Natural killer cell (primary cell): ENCODE data around the gene SLC4A9. TPM values are rescaled to one million over a fixed set of nuclear protein-coding genes. Genes with fewer than 3 reads are reported as not detected.

Experiments used
- ATAC-seq, 3 donors: fragments of 150-1000 bp in 2 of 3; fragments of 200-7000 bp in 1 of 3; cut with Tn5 transposase; 1 replicate in 1 of 3; 2 replicates in 2 of 3; pipeline ENCODE4 v1.10.0; 2021; ENCODE audit warnings: mild to moderate bottlenecking in 2 of 3, moderate library complexity in 2 of 3
- DNase-seq, 2 donors: peaks; one replicate each; pipeline versions ENCODE4 v3.0.0 to v3.0.0-alpha.2; 2013 to 2021; ENCODE audit warnings: mixed read lengths in 1 of 2
- H3K27ac ChIP-seq: one replicate; pipeline ENCODE4 v1.5.1; 2013; ENCODE audit warnings: mild to moderate bottlenecking, low read length
- H3K27me3 ChIP-seq: one replicate; pipeline ENCODE4 v1.6.1; 2013; ENCODE audit warnings: low read length; ENCODE audit not compliant: control insufficient read depth, insufficient read depth
- H3K36me3 ChIP-seq: one replicate; pipeline ENCODE4 v1.6.1; 2013; ENCODE audit warnings: low read length; ENCODE audit not compliant: control insufficient read depth, insufficient read depth
- H3K4me1 ChIP-seq: one replicate; pipeline ENCODE4 v1.6.1; 2013; ENCODE audit warnings: low read length; ENCODE audit not compliant: control insufficient read depth, insufficient read depth
- H3K4me3 ChIP-seq: one replicate; pipeline ENCODE4 v1.5.1; 2013; ENCODE audit warnings: low read length
- H3K9me3 ChIP-seq: one replicate; pipeline ENCODE4 v1.6.1; 2013; ENCODE audit warnings: low read length; ENCODE audit not compliant: control insufficient read depth, insufficient read depth
- H3K27ac Mint-ChIP-seq, 2 donors: one replicate each; pipeline ENCODE4 v1.8.0; 2022; ENCODE audit warnings: mild to moderate bottlenecking in 2 of 2, mixed read lengths in 2 of 2, moderate library complexity in 1 of 2
- H3K27me3 Mint-ChIP-seq, 2 donors: one replicate each; pipeline ENCODE4 v1.8.0; 2022; ENCODE audit warnings: low read depth in 2 of 2, mixed read lengths in 2 of 2
- H3K36me3 Mint-ChIP-seq: one replicate; pipeline ENCODE4 v1.8.0; 2022; ENCODE audit warnings: mixed read lengths
- H3K4me1 Mint-ChIP-seq, 2 donors: one replicate each; pipeline ENCODE4 v1.8.0; 2022; ENCODE audit warnings: mixed read lengths in 2 of 2
- H3K4me3 Mint-ChIP-seq: one replicate; pipeline ENCODE4 v1.8.0; 2022; ENCODE audit warnings: mild to moderate bottlenecking, moderate library complexity, mixed read lengths
- H3K9me3 Mint-ChIP-seq, 2 donors: one replicate each; pipeline ENCODE4 v1.8.0; 2022; ENCODE audit warnings: mixed read lengths in 2 of 2
- CTCF ChIP-seq: fragments of 200-600 bp; IDR thresholded peaks from one replicate; pipeline ENCODE4 v1.8.0; 2022; ENCODE audit warnings: antibody characterized with exemption
- WGBS: methylation state at CpG from one replicate; pipeline ENCODE4 v1.1.7; 2013; ENCODE audit warnings: missing lambda C conversion rate; ENCODE audit not compliant: insufficient coverage; 5-methylcytosine and 5-hydroxymethylcytosine counted together
- intact Hi-C: fragments of 100-400 bp; cut with micrococcal nuclease; formaldehyde crosslinking; loops from one replicate; pipeline ENCODE4 v1.14.2; 2022
- total RNA-seq, 4 donors: library from RNA; stranded (reverse); fragments of 120-200 nt in 1 of 4; gene quantifications; one replicate each; pipeline versions ENCODE4 v1.2.3 to v1.2.4, GENCODE V29; 2013 to 2022

Gene SLC4A9
- total RNA-seq, 3 donors from 2014 or later (not counting 1 experiment from before 2014, with no cell fraction given), result not detected

DNA sequence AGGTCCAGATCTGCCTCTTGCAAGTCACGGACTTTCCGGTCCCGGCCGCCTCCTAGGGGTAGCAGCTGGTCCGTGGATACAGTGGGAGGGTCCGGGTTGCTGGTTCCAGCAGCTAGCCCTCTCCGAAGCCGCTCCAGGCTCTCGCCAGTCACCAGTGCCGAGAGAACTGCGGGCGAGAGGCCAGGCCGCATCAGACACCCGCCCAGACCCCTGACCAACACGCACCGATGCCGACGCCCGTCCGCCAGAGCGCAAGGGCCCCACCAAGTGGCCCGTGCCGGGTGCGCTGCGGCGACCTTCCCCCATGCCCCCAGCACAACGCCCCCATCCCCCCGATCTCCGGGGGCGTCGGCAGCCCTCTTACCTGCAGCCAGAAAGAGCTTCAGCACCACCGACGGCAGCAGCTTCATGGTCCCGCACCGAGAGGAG is 14.1 kb upstream of the SLC4A9 start:
- intact Hi-C loops, result no loop called here
- ATAC-seq, result peak in 2 of 3 donors; percentile 16 to 43

DNA sequence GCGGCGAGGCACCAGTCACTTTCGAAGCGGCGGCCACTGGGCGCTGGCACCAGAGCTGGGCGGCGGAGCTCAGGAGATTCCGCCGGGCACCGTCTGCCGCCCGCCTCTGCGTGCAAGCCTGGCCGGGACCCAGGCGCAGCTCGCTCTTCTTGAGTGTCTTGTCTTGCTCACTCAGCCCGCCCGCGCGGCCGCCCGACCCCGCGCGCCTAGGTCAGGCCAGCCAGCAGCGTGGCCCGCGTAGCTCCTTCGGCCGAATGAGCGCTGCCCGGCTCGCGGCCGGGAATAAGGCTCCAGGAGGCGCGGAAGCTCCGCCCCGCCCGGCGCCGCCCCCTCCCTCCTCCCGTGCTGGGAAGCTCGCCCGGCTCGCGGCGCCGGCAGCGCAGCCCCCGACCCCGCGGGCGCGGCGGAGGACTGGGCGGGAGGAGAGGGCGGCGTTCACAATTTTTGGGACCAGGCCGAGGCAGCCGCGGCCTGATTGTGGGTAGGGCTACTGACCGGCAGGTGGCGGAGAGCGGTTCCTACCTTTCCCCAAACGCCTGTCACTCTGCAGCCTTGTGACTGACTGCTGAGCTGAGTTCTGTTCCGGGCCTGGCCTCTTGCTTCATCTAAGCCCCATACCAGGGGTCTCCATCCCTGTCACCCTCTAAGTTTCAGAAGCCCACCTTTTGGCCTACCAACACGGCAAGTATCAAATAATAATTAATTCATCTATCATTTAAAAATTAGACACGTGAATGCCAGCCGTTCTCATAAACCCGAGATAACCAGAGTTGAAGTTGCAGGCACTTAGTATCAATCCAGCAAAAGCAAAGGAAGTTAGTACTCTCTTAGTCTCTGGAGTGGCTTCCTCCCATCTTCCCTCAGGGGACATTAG is 13.4 kb upstream of the SLC4A9 start, which contains the start of gene HBEGF:
TSS of gene HBEGF (minus strand) at position 256 of the 874 bp plus-strand sequence. CDS start 275 bp downstream, outside the sequence.
- H3K4me1 ChIP-seq, result peaks cover 41% of the 10 kb centered on the region
- H3K36me3 ChIP-seq, result no peaks in the 10 kb centered on the region
- no peaks in the 10 kb centered on the region for H3K27me3 ChIP-seq
- 1% methylated on average over 71 of the region's 72 CpGs for WGBS
- H3K4me3 ChIP-seq, result peak within 1 kb of the TSS; percentile 23
- TF ChIP-seq CTCF, result peak; percentile 39
- Mint-ChIP-seq H3K36me3 (no peaks in the 10 kb centered on the region), H3K9me3 (no peaks in the 10 kb centered on the region), H3K4me1 (peaks cover 22 to 37% of the 10 kb centered on the region in 2 donors), H3K27ac (peak within 1 kb of the TSS in 1 of 2 donors; percentile 36), H3K4me3 (peak within 1 kb of the TSS; percentile 87), H3K27me3 (peaks cover 13 to 23% of the 10 kb centered on the region in 2 donors)
- DNase-seq (peak; percentile 30 to 64), ATAC-seq (peak; percentile 71 to 73 (median 73))
- H3K9me3 ChIP-seq, result no peaks in the 10 kb centered on the region
- intact Hi-C loops, result no loop called here
- no peak within 1 kb of the TSS for H3K27ac ChIP-seq

More for the DNA sequence above, 14.1 kb upstream of the SLC4A9 start:
- H3K4me3 ChIP-seq, result peak overlapping the region; percentile 23
- 20% methylated on average over 35 of the region's 35 CpGs for WGBS
- H3K4me1 Mint-ChIP-seq, result peaks cover 19 to 35% of the 10 kb centered on the region in 2 donors
- peaks cover 13 to 23% of the 10 kb centered on the region in 2 donors for H3K27me3 Mint-ChIP-seq
- H3K36me3 ChIP-seq, result no peaks in the 10 kb centered on the region
- no peak for DNase-seq
- H3K9me3 ChIP-seq, result no peaks in the 10 kb centered on the region
- H3K27ac ChIP-seq, result no peak overlapping the region
- H3K4me1 ChIP-seq, result peaks cover 43% of the 10 kb centered on the region
- H3K9me3 Mint-ChIP-seq, result no peaks in the 10 kb centered on the region
- no peaks in the 10 kb centered on the region for H3K36me3 Mint-ChIP-seq
- H3K27ac Mint-ChIP-seq, result peak overlapping the region in 1 of 2 donors; percentile 36
- no peaks in the 10 kb centered on the region for H3K27me3 ChIP-seq
- TF ChIP-seq CTCF, result no peak
- H3K4me3 Mint-ChIP-seq, result peak overlapping the region; percentile 87

- H3K4me1 ChIP-seq, result peaks cover 33% of the 10 kb centered on the region
- DNase-seq (no peak), ATAC-seq (no peak)
- 92% methylated on average over 2 of the region's 2 CpGs for WGBS
- H3K4me3 ChIP-seq, result no peak overlapping the region
- Mint-ChIP-seq H3K27me3 (peaks cover 13 to 23% of the 10 kb centered on the region in 2 donors), H3K4me1 (peaks cover 18 to 33% of the 10 kb centered on the region in 2 donors), H3K9me3 (no peaks in the 10 kb centered on the region), H3K27ac (no peak overlapping the region), H3K4me3 (peak overlapping the region; percentile 82), H3K36me3 (no peaks in the 10 kb centered on the region)
- no peak overlapping the region for H3K27ac ChIP-seq
- intact Hi-C loops, result no loop called here
- H3K36me3 ChIP-seq, result no peaks in the 10 kb centered on the region
- H3K9me3 ChIP-seq, result no peaks in the 10 kb centered on the region
- no peaks in the 10 kb centered on the region for H3K27me3 ChIP-seq
- no peak for TF ChIP-seq CTCF
Measured at GRCh38 chr5:140347360-140347759, 12.6 kb upstream of the SLC4A9 start.
